ENCODE results near the gene RRAD. TPM values are rescaled to one million over a fixed set of nuclear protein-coding genes. Genes with fewer than 3 reads are reported as not detected.

The RRAD gene
- total RNA-seq, 1 donor from 2014 or later: 0.24 TPM

- H3K4me3 ChIP-seq: no peak overlapping the region
- Mint-ChIP-seq H3K9me3 (no peaks in the 10 kb centered on the region), H3K36me3 (no peaks in the 10 kb centered on the region), H3K27ac (peak overlapping the region; percentile 35), H3K4me1 (peaks cover 17% of the 10 kb centered on the region), H3K27me3 (ENCODE audit: insufficient read depth, low read depth) (peaks cover 7% of the 10 kb centered on the region), H3K4me3 (no peak overlapping the region)
- H3K36me3 ChIP-seq: no peaks in the 10 kb centered on the region
- H4K20me1 ChIP-seq (ENCODE audit: low read depth): no peaks in the 10 kb centered on the region
- no peak overlapping the region for H3K9ac ChIP-seq
- H3F3A ChIP-seq (ENCODE audit: low read depth): no peaks in the 10 kb centered on the region
- no peaks in the 10 kb centered on the region for H3K4me1 ChIP-seq
- no peaks in the 10 kb centered on the region for H3K27me3 ChIP-seq
- H3K9me3 ChIP-seq (ENCODE audit: low read depth): no peaks in the 10 kb centered on the region
- no peaks in the 10 kb centered on the region for H3K79me2 ChIP-seq (ENCODE audit: low read depth)
- H3K4me2 ChIP-seq: no peak overlapping the region
- no peak overlapping the region for H3K27ac ChIP-seq
- TF ChIP-seq EZH2 (IDR thresholded peaks at IDR 0.05) (no peak), CTCF (IDR thresholded peaks at IDR 0.05) (no peak), EZH2phosphoT487 (IDR thresholded peaks at IDR 0.05) (no peak)
- H2AFZ ChIP-seq (replicated peaks): no peak overlapping the region
- no peak for DNase-seq (ENCODE audit: low spot score)
Observed at GRCh38 chr16:66895689-66895979, 29.7 kb downstream of the RRAD start.

- Mint-ChIP-seq H3K27ac (no peak overlapping the region), H3K27me3 (ENCODE audit: insufficient read depth, low read depth) (peaks cover 7% of the 10 kb centered on the region), H3K4me3 (no peak overlapping the region), H3K4me1 (peaks cover 13% of the 10 kb centered on the region), H3K36me3 (no peaks in the 10 kb centered on the region), H3K9me3 (no peaks in the 10 kb centered on the region)
- no peaks in the 10 kb centered on the region for H3K9me3 ChIP-seq (ENCODE audit: low read depth)
- no peaks in the 10 kb centered on the region for H4K20me1 ChIP-seq (ENCODE audit: low read depth)
- H3K27me3 ChIP-seq: no peaks in the 10 kb centered on the region
- H3K36me3 ChIP-seq: no peaks in the 10 kb centered on the region
- peak; percentile 79 for DNase-seq (ENCODE audit: low spot score)
- H2AFZ ChIP-seq (replicated peaks): no peak overlapping the region
- no peak overlapping the region for H3K27ac ChIP-seq
- no peaks in the 10 kb centered on the region for H3K4me1 ChIP-seq
- H3K9ac ChIP-seq: no peak overlapping the region
- H3K4me2 ChIP-seq: no peak overlapping the region
- TF ChIP-seq EZH2phosphoT487 (IDR thresholded peaks at IDR 0.05): no peak
- peak; percentile 75 for TF ChIP-seq CTCF (IDR thresholded peaks at IDR 0.05)
- H3F3A ChIP-seq (ENCODE audit: low read depth): no peaks in the 10 kb centered on the region
- H3K79me2 ChIP-seq (ENCODE audit: low read depth): no peaks in the 10 kb centered on the region
- no peak overlapping the region for H3K4me3 ChIP-seq
Observed at GRCh38 chr16:66894948-66895688, 30.2 kb downstream of the RRAD start.

- Mint-ChIP-seq H3K36me3 (no peaks in the 10 kb centered on the region), H3K27me3 (ENCODE audit: insufficient read depth, low read depth) (peaks cover 5% of the 10 kb centered on the region), H3K4me3 (no peak overlapping the region), H3K4me1 (peaks cover 5% of the 10 kb centered on the region), H3K27ac (no peak overlapping the region), H3K9me3 (no peaks in the 10 kb centered on the region)
- no peaks in the 10 kb centered on the region for H3K36me3 ChIP-seq
- no peak overlapping the region for H3K27ac ChIP-seq
- TF ChIP-seq EZH2phosphoT487 (IDR thresholded peaks at IDR 0.05): no peak
- no peak for TF ChIP-seq EZH2 (IDR thresholded peaks at IDR 0.05)
- no peak for TF ChIP-seq CTCF (IDR thresholded peaks at IDR 0.05)
- H2AFZ ChIP-seq (replicated peaks): no peak overlapping the region
- no peaks in the 10 kb centered on the region for H3K27me3 ChIP-seq
- DNase-seq (ENCODE audit: low spot score): no peak
- no peaks in the 10 kb centered on the region for H3K79me2 ChIP-seq (ENCODE audit: low read depth)
- H3K4me1 ChIP-seq: no peaks in the 10 kb centered on the region
- no peak overlapping the region for H3K9ac ChIP-seq
- no peaks in the 10 kb centered on the region for H3F3A ChIP-seq (ENCODE audit: low read depth)
- H4K20me1 ChIP-seq (ENCODE audit: low read depth): no peaks in the 10 kb centered on the region
- no peaks in the 10 kb centered on the region for H3K9me3 ChIP-seq (ENCODE audit: low read depth)
- no peak overlapping the region for H3K4me2 ChIP-seq
- no peak overlapping the region for H3K4me3 ChIP-seq
Observed at GRCh38 chr16:66894055-66894454, 31.3 kb downstream of the RRAD start.

All from neural progenitor cell (in vitro differentiated cells).